GM23248 (cell line): ENCODE measurements around the gene FCER2.

Experiments
- EZH2 ChIP-seq: fragments of 200-600 bp; sonication (generic); IDR thresholded peaks from 2 replicates; pipeline ENCODE4 v1.6.1; 2018; ENCODE audit warnings: antibody characterized with exemption, mild to moderate bottlenecking; ENCODE audit not compliant: insufficient read depth, poor library complexity, severe bottlenecking
- EZH2phosphoT487 ChIP-seq: fragments of 200-600 bp; sonication (generic); IDR thresholded peaks from 2 replicates; pipeline ENCODE4 v1.6.1; 2018; ENCODE audit warnings: antibody characterized with exemption, moderate library complexity, mild to moderate bottlenecking, low read depth; ENCODE audit not compliant: insufficient read depth

GRCh38 chr19:7748171-7748570 lies 46.2 kb upstream of the FCER2 start:
- TF ChIP-seq EZH2 (no peak), EZH2phosphoT487 (no peak)
